GM12878 (cell line): ENCODE measurements around the gene ULBP3. TPM values are rescaled to one million over a fixed set of nuclear protein-coding genes. Genes with fewer than 3 reads are reported as not detected.

Source experiments
- ATAC-seq: fragments of 200-7000 bp; cut with Tn5 transposase; 3 replicates; pipeline ENCODE4 v1.9.1; 2020; ENCODE audit warnings: mild to moderate bottlenecking, moderate library complexity
- BruUV-seq: library from RNA; stranded (reverse); fragments of 400-500 nt; replicated peaks from 2 replicates; lab custom pipeline; 2021; lab: Mats Ljungman, UMichigan
- CTCF ChIA-PET: fragments of 300-600 bp; sonication (Branson Sonifier 250); formaldehyde crosslinking; extraction: SDS; loops from one replicate; lab custom pipeline; 2021; ENCODE audit warnings: inconsistent platforms; lab: Yijun Ruan, JAX
- POLR2A ChIA-PET: fragments of 350-600 bp; formaldehyde crosslinking; extraction: SDS; loops from one replicate; lab custom pipeline; 2021; ENCODE audit warnings: inconsistent platforms; lab: Charles Lee
- RAD21 ChIA-PET: fragments of 300-600 bp; sonication (Branson Sonifier 250); formaldehyde crosslinking; loops from one replicate; lab custom pipeline; 2023; ENCODE audit warnings: antibody characterized with exemption; ENCODE audit not compliant: unreplicated experiment; lab: Charles Lee
- SMC1A ChIA-PET: fragments of 300-600 bp; sonication (Branson Sonifier 250); formaldehyde crosslinking; loops from one replicate; lab custom pipeline; 2023; ENCODE audit not compliant: unreplicated experiment, uncharacterized antibody; lab: Charles Lee
- DNase-seq: peaks from one replicate; pipeline ENCODE4 v3.0.0-alpha.2; 2011; ENCODE audit warnings: low read depth, low spot score
- FAIRE-seq: peaks from 3 replicates; lab custom pipeline; 2011; peaks lifted over from hg19 to GRCh38; lab: Jason Lieb, UNC
- H2AFZ ChIP-seq: 2 replicates; pipeline ENCODE4 v1.6.0; 2011; ENCODE audit warnings: low read depth, low read length, control low read depth; ENCODE audit not compliant: control insufficient read depth
- H3K27ac ChIP-seq: 2 replicates; pipeline ENCODE4 v1.5.1; 2011; ENCODE audit warnings: control low read depth; ENCODE audit not compliant: control insufficient read depth, insufficient read depth
- H3K27me3 ChIP-seq, 2 experiments: replicated peaks in 1 of 2; 2 replicates each; pipeline versions ENCODE4 v1.6.0 to v1.6.1; 2011; ENCODE audit warnings: low read length in 1 of 2; ENCODE audit not compliant: control insufficient read depth in 2 of 2, insufficient read depth in 2 of 2
- H3K36me3 ChIP-seq, 2 experiments: 2 replicates each; pipeline ENCODE4 v1.5.1; 2011; ENCODE audit warnings: low read length in 1 of 2; ENCODE audit not compliant: control insufficient read depth in 2 of 2, insufficient read depth in 2 of 2
- H3K4me1 ChIP-seq: 2 replicates; pipeline ENCODE4 v1.6.1; 2011; ENCODE audit warnings: mild to moderate bottlenecking, low read length, moderate library complexity, mixed read lengths; ENCODE audit not compliant: control insufficient read depth, insufficient read depth
- H3K4me2 ChIP-seq: 2 replicates; pipeline ENCODE4 v1.6.0; 2011; ENCODE audit warnings: control low read depth; ENCODE audit not compliant: control insufficient read depth, insufficient read depth
- H3K4me3 ChIP-seq: fragments of 200-600 bp; sonication (generic); 2 replicates; pipeline ENCODE4 v1.5.1; 2016
- H3K79me2 ChIP-seq: 2 replicates; pipeline ENCODE4 v1.6.0; 2011; ENCODE audit warnings: low read length; ENCODE audit not compliant: control insufficient read depth, insufficient read depth
- H3K9ac ChIP-seq: 2 replicates; pipeline ENCODE4 v1.8.0; 2011; ENCODE audit warnings: low read length, control low read depth, mixed read lengths; ENCODE audit not compliant: control insufficient read depth, insufficient read depth
- H3K9me3 ChIP-seq: replicated peaks from 3 replicates; pipeline ENCODE4 v1.5.1; 2011; ENCODE audit warnings: mild to moderate bottlenecking, low read length; ENCODE audit not compliant: control insufficient read depth, insufficient read depth
- H4K20me1 ChIP-seq: 2 replicates; pipeline ENCODE4 v1.6.0; 2011; ENCODE audit not compliant: control insufficient read depth, insufficient read depth
- ATF7 ChIP-seq: fragments of 450-650 bp; IDR thresholded peaks from 2 replicates; pipeline ENCODE4 v1.6.1; 2016; ENCODE audit warnings: low read depth, mild to moderate bottlenecking
- CBX3 ChIP-seq: fragments of 200-600 bp; sonication (generic); IDR thresholded peaks from 2 replicates; pipeline ENCODE4 v1.6.1; 2016; ENCODE audit warnings: low read depth, borderline replicate concordance
- FOXK2 ChIP-seq: fragments of 450-650 bp; IDR thresholded peaks from 2 replicates; pipeline ENCODE4 v1.6.1; 2017; ENCODE audit warnings: mild to moderate bottlenecking, moderate library complexity
- HDGF ChIP-seq: fragments of 450-650 bp; IDR thresholded peaks from 2 replicates; pipeline ENCODE4 v1.6.1; 2016; ENCODE audit warnings: antibody characterized with exemption
- IKZF1 ChIP-seq: fragments of 450-650 bp; conservative IDR thresholded peaks from 2 replicates; pipeline ENCODE4 v1.6.1; 2017; ENCODE audit warnings: antibody characterized with exemption, mild to moderate bottlenecking
- RCOR1 ChIP-seq: conservative IDR thresholded peaks from 2 replicates; pipeline ENCODE4 v1.6.1; 2012; ENCODE audit warnings: low read depth, low read length, improper control_type of control experiment
- WGBS: methylation state at CpG from one replicate; pipeline ENCODE4 v1.1.6; 2016; ENCODE audit warnings: low lambda C conversion rate; ENCODE audit not compliant: insufficient replicate concordance, insufficient coverage; ENCODE audit errors: missing lambda C conversion rate; 5-methylcytosine and 5-hydroxymethylcytosine counted together
- in situ Hi-C: fragments of 300-500 bp; cut with MboI; formaldehyde crosslinking; loops from 9 replicates; pipeline ENCODE4 v1.14.3; 2018; ENCODE audit warnings: mixed read lengths
- intact Hi-C: fragments of 100-400 bp; cut with micrococcal nuclease; formaldehyde crosslinking; loops from one replicate; pipeline ENCODE4 v1.14.2; 2022; ENCODE audit not compliant: unreplicated experiment
- polyA plus RNA-seq, 11 experiments: library from polyadenylated mRNA; depleted of rRNA in 4 of 11; unstranded in 6 of 11; stranded (reverse) in 5 of 11; fragments of >200 nt; fragmentation: Nextera tagmentation in 4 of 11; fragmentation: Illumina TruSeq in 1 of 11; extraction: Ambion mirVana in 4 of 11; extraction: Trizol in 1 of 11; gene quantifications; 1 replicate in 1 of 11; 2 replicates in 10 of 11; pipeline versions ENCODE4 v1.2.1 to v1.2.3, GENCODE V29; 2011 to 2016; ENCODE audit warnings: inconsistent platforms in 2 of 11, missing spikeins in 2 of 11, low read depth in 1 of 11
- total RNA-seq, 4 experiments: library from RNA; depleted of rRNA in 3 of 4; stranded (reverse); fragments of >200 nt in 3 of 4; fragmentation: Illumina TruSeq in 1 of 4; extraction: Trizol in 1 of 4; gene quantifications; 2 replicates each; pipeline versions ENCODE4 v1.2.1 to v1.2.3, GENCODE V29; 2013 to 2021
- TF ChIP-seq, protein P1 (sequence below): IDR thresholded peaks from 2 replicates; pipeline ENCODE4 v1.6.1; 2011; ENCODE audit warnings: low read depth, low read length, improper control_type of control experiment, borderline replicate concordance

Gene ULBP3
- total and polyA plus RNA-seq, 10 of the 15 experiments (the other 5 are each of a cell fraction or from before 2014, with no cell fraction given) = 0.08 to 0.16 TPM; not detected in 8

DNA sequence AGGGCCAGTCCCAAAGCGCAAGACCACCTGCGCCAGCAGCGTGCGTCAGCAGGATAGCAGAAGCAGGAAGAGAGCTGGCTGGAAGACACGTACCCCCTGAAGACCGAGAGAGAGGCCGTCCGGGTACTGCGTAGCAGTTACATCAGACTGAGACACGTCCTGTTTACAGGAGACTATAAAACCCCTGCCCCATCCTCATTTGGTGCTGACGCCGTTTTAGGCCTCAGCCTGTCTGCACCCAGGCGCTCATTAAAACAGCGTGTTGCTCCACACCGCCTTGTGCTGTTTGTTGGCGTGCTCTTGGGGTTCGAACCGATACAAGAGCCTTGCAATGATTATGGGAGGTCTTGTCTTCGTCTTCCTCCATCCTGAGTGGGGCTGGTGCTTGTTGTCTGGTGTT lies 31.8 kb upstream of the ULBP3 start (continued):
- TF ChIP-seq CBX3 (no peak), RCOR1 (no peak), IKZF1 (no peak)

DNA sequence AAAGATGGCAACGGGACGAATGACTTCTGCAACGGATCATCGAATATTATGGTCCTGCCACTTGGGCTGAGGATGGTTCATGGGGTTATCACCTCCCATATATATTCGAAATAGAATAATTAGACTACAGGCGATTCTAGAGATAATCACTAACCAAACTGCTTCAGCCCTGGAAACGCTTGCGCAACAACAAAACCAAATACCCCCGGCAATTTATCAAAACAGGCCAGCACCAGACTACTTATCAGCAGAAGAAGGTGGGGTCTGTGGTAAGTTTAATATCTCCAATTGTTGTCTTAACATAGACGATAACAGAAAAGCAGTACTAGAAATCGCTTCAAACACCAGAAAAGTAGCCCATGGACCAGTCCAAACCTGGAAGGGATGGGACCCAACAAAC lies 31.0 kb upstream of the ULBP3 start:
- H3K4me2 ChIP-seq = no peak overlapping the region
- SMC1A ChIA-PET = no interaction called here
- DNase-seq (no peak), ATAC-seq (no peak), FAIRE-seq (no peak)
- no peak for TF ChIP-seq ATF7
- TF ChIP-seq, protein P1, sequence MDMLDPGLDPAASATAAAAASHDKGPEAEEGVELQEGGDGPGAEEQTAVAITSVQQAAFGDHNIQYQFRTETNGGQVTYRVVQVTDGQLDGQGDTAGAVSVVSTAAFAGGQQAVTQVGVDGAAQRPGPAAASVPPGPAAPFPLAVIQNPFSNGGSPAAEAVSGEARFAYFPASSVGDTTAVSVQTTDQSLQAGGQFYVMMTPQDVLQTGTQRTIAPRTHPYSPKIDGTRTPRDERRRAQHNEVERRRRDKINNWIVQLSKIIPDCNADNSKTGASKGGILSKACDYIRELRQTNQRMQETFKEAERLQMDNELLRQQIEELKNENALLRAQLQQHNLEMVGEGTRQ = no peak
- no peak for TF ChIP-seq FOXK2
- no peak for TF ChIP-seq HDGF
- RAD21 ChIA-PET = no interaction called here
- H3K36me3 ChIP-seq = no peaks in the 10 kb centered on the region
- CTCF ChIA-PET = no interaction called here
- H2AFZ ChIP-seq = no peak overlapping the region
- no TSS peak for BruUV-seq
- in situ Hi-C loops = no loop called here
- no peak overlapping the region for H3K9ac ChIP-seq
- H3K4me3 ChIP-seq = no peak overlapping the region
- intact Hi-C loops = no loop called here
- no peaks in the 10 kb centered on the region for H3K4me1 ChIP-seq
- no peaks in the 10 kb centered on the region for H3K79me2 ChIP-seq
- H4K20me1 ChIP-seq = no peaks in the 10 kb centered on the region
- WGBS = 45% methylated on average over 11 of the region's 11 CpGs
- H3K27ac ChIP-seq = no peak overlapping the region
- no peaks in the 10 kb centered on the region for H3K9me3 ChIP-seq
- POLR2A ChIA-PET = no interaction called here
- peaks cover 0 to 4% of the 10 kb centered on the region in 2 experiments; a peak in 3 of 4 replicates for H3K27me3 ChIP-seq
